MG63 (cell line): ENCODE data around the gene YAF2. TPM values are rescaled to one million over a fixed set of nuclear protein-coding genes. Genes with fewer than 3 reads are reported as not detected.

ENCODE experiments used
- DNase-seq: peaks from one replicate; pipeline ENCODE4 v3.0.0-alpha.2; 2020
- H3K27me3 ChIP-seq: fragments of 250-450 bp; sonication (Bioruptor Pico); 2 replicates; pipeline ENCODE4 v1.5.1; 2020; ENCODE audit warnings: mild to moderate bottlenecking, moderate library complexity
- H3K36me3 ChIP-seq: fragments of 250-450 bp; sonication (Bioruptor Pico); 2 replicates; pipeline ENCODE4 v1.5.1; 2020; ENCODE audit warnings: mild to moderate bottlenecking, moderate library complexity
- H3K4me3 ChIP-seq: fragments of 250-450 bp; sonication (Bioruptor Pico); 2 replicates; pipeline ENCODE4 v1.5.1; 2020; ENCODE audit warnings: mild to moderate bottlenecking, moderate library complexity
- H3K9me3 ChIP-seq: fragments of 250-450 bp; sonication (Bioruptor Pico); 2 replicates; pipeline ENCODE4 v1.5.1; 2020; ENCODE audit warnings: mild to moderate bottlenecking, moderate library complexity
- total RNA-seq: library from RNA; depleted of rRNA; stranded (reverse); fragments of >200 nt; shearing (Covaris generic); gene quantifications from 2 replicates; pipeline ENCODE4 v1.2.3, GENCODE V29; 2014; ENCODE audit warnings: low replicate concordance

Gene YAF2
- total RNA-seq, 1 experiment from 2014 or later: 27.8 TPM

GRCh38 chr12:42182394-42182793, 55.7 kb downstream of the YAF2 start:
- no peak for DNase-seq
- no peak overlapping the region for H3K4me3 ChIP-seq
- H3K27me3 ChIP-seq: no peaks in the 10 kb centered on the region
- H3K9me3 ChIP-seq: no peaks in the 10 kb centered on the region
- no peaks in the 10 kb centered on the region; the same call in 1 of the 2 replicates for H3K36me3 ChIP-seq

DNA sequence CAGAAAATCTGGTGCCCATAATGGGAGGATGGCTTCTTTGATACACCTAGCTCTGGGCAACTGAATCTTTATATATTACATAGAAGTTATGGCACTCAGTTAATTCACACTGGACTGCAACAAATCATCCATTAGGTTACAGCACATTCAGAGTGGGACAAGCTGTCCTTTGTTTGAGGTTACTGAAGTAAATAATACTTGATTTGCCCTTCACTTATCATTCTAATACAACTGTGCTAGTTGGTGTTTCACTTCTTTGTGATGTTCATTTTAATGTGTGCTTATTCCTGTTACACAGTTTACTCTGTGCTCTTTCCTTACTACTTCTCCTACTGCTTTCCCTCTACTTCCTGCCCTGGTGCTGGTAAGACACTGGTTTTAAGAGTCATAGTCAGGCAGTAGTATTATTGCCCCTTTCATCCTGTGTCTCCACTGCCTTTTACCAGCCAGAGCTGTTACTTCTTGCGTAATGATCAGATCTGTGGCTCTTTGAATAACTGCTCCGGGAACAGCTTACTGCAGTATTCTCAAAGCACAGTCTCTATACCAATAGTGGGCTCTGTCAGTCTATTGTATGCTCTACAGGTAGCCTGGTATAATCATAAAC, 57.0 kb downstream of the YAF2 start:
- Histone ChIP-seq H3K36me3 (peaks cover 4% of the 10 kb centered on the region; the same call in 1 of the 2 replicates), H3K4me3 (no peak overlapping the region), H3K27me3 (no peaks in the 10 kb centered on the region), H3K9me3 (no peaks in the 10 kb centered on the region)
- no peak for DNase-seq

- Histone ChIP-seq H3K36me3 (peaks cover 4% of the 10 kb centered on the region; the same call in 1 of the 2 replicates), H3K4me3 (no peak overlapping the region), H3K9me3 (no peaks in the 10 kb centered on the region), H3K27me3 (no peaks in the 10 kb centered on the region)
- DNase-seq: no peak
Measured at GRCh38 chr12:42178101-42178500, 59.9 kb downstream of the YAF2 start.

DNA sequence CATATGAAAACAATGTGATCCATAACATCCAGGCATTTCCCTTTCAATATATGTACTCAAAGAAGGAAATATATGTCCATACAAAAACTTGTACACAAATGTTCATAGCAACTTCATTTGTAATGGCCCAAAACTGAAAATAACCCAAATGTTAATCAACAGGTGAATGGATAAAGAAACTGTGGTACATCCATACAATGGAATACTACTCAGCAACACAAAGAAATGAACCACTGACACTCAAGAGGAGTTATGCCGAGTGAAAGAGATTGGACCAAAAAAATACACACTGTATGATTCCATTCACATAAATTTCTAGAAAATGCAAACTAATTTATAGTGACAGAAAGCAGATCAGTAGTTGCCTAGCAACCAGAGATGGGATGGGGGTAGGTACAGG, 63.1 kb downstream of the YAF2 start:
- no peak for DNase-seq
- Histone ChIP-seq H3K36me3 (peaks cover 4% of the 10 kb centered on the region; the same call in 1 of the 2 replicates), H3K9me3 (no peaks in the 10 kb centered on the region), H3K4me3 (no peak overlapping the region), H3K27me3 (no peaks in the 10 kb centered on the region)

DNA sequence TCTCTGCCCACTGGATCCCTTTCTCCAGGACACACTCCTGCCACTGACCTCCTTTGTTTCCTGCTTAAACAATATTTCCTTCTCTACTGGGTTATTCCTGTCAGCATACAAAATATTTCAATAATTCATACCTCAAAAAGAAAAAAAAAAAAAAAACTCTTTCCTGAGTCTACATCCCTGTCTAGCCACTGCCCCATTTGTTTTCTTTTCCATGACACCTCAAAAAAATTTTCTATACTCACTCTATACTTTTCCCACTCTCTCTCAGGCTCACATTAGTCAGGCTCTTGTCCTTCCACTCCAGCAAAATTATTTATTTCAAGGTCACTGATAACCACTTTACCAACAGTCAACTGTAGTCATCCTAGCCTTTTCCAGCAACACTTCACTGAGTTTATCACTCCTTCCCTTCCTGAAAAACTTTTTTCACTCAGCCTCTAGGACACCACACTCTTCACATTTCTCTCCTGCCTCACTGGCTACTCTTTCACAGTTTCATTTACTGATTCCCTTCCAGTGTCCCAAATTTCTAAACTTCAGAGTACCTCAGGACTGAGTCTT, 64.0 kb downstream of the YAF2 start:
- no peak for DNase-seq
- no peaks in the 10 kb centered on the region for H3K27me3 ChIP-seq

DNA sequence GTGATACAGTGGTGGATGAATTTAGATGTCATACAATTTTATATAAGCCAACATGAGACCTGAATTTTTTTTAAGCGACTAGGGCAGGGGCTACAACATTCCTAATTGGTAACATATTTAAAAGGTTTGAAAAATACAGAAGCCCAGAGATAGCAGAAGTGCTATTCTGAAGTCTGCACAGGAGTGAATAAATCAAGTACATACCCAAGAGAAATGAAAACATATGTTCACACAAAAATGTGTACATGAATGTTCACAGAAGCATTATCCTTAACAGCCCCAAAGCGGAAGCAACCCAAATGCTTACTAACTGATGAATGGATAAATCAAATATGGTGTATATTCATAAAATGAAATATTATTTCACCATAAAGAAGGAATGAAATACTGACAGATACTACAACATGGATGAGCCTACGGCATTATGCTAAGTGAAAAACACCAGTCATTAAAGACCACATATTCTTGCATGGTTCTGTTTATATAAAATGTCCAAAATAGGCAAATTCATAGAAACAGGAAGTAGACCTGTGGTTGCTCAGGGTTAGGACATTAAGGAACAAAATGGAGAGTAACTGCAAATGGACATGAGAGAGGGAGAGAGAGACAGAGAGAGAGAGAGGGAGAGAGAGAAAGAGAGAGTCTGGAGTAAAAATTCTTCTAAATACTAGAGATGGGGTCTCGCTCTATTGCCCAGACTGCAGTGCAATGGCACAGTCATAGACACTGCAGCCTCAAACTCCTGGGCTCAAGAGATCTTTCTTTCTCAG, 65.4 kb downstream of the YAF2 start:
- no peaks in the 10 kb centered on the region for H3K9me3 ChIP-seq
- no peak for DNase-seq
- H3K4me3 ChIP-seq: no peak overlapping the region
- H3K36me3 ChIP-seq: peaks cover 4% of the 10 kb centered on the region; the same call in 1 of the 2 replicates
- H3K27me3 ChIP-seq: no peaks in the 10 kb centered on the region

More for the DNA sequence above, 64.0 kb downstream of the YAF2 start:
- no peak overlapping the region for H3K4me3 ChIP-seq
- H3K9me3 ChIP-seq: no peaks in the 10 kb centered on the region
- peaks cover 4% of the 10 kb centered on the region; the same call in 1 of the 2 replicates for H3K36me3 ChIP-seq

DNA sequence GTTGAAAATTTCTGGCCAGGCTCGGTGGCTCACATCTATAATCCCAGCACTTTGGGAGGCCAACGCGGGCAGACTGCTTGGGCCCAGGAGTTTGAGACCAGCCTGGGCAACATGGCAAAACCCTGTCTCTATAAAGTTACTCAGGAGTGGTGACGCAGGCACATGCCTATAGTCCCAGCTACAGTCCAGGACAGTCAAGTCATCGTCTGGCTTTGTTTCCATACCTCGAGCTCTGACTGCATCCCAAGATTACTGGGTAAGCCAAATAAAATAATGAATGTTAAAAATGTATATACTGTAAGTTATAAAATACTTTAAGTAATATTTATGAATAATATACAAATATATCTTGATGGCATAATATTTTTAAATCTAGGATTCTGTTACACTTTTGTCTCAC, 70.3 kb downstream of the YAF2 start:
- H3K9me3 ChIP-seq: no peaks in the 10 kb centered on the region
- no peaks in the 10 kb centered on the region for H3K27me3 ChIP-seq
- no peak overlapping the region for H3K4me3 ChIP-seq
- no peaks in the 10 kb centered on the region for H3K36me3 ChIP-seq
- no peak for DNase-seq

DNA sequence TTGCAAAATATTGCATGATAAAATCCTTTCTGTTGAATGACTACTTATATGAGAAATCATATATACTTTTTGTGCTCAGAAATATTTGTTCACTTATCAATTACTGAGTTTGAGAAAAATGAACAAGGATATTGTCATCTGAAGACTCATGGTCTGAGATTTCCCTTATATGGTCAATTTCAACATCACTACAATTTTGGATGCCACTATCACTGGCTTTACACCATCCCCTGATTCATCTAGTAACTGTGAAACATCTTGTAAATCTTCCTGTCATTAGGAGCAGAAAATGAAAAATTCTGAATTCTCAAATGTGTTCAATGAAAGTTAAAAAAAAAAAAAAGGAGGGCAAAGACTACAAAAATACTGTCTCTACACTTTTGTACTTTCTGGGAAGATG, 71.5 kb downstream of the YAF2 start:
- Histone ChIP-seq H3K9me3 (no peaks in the 10 kb centered on the region), H3K4me3 (no peak overlapping the region), H3K27me3 (no peaks in the 10 kb centered on the region), H3K36me3 (no peaks in the 10 kb centered on the region)
- DNase-seq: no peak

- H3K36me3 ChIP-seq: peaks cover 16% of the 10 kb centered on the region
- no peaks in the 10 kb centered on the region for H3K27me3 ChIP-seq
- no peaks in the 10 kb centered on the region for H3K9me3 ChIP-seq
- DNase-seq: no peak
- no peak overlapping the region for H3K4me3 ChIP-seq
Measured at GRCh38 chr12:42163913-42164312, 74.1 kb downstream of the YAF2 start.

- Histone ChIP-seq H3K9me3 (no peaks in the 10 kb centered on the region), H3K4me3 (no peak overlapping the region), H3K27me3 (no peaks in the 10 kb centered on the region), H3K36me3 (peaks cover 16% of the 10 kb centered on the region)
- no peak for DNase-seq
Measured at GRCh38 chr12:42162965-42163364, 75.1 kb downstream of the YAF2 start.

GRCh38 chr12:42162193-42162592, 75.9 kb downstream of the YAF2 start:
- no peaks in the 10 kb centered on the region for H3K27me3 ChIP-seq
- H3K9me3 ChIP-seq: no peaks in the 10 kb centered on the region
- no peak for DNase-seq
- no peak overlapping the region for H3K4me3 ChIP-seq
- peaks cover 16% of the 10 kb centered on the region for H3K36me3 ChIP-seq

- Histone ChIP-seq H3K27me3 (no peaks in the 10 kb centered on the region), H3K9me3 (no peaks in the 10 kb centered on the region), H3K36me3 (peaks cover 16% of the 10 kb centered on the region), H3K4me3 (no peak overlapping the region)
- no peak for DNase-seq
Measured at GRCh38 chr12:42161529-42161928, 76.5 kb downstream of the YAF2 start.

DNA sequence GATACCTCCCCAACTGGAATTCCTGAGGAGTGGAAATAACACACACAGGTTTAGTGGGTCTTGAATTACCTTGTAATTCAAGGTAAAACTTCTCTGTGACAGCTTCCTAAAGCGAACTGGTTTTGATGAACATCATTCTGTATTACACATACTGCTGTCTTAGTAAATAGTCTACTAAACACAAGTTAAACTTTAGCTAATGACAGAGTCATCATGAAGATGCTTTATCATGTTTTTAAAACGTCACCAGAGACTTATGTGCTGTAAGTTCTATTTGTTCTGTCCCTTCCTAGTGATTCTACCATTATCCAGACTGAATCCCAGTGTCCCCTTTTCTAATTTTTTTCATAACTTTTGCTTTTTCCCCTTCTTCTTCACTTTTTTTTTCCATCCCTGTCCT, 81.8 kb downstream of the YAF2 start:
- DNase-seq: no peak
- Histone ChIP-seq H3K27me3 (no peaks in the 10 kb centered on the region), H3K4me3 (no peak overlapping the region), H3K9me3 (no peaks in the 10 kb centered on the region), H3K36me3 (peaks cover 15% of the 10 kb centered on the region)

- Histone ChIP-seq H3K9me3 (no peaks in the 10 kb centered on the region), H3K4me3 (peak overlapping the region; percentile 56), H3K27me3 (no peaks in the 10 kb centered on the region), H3K36me3 (no peaks in the 10 kb centered on the region)
- no peak for DNase-seq
Measured at GRCh38 chr12:42145552-42146215, 92.4 kb downstream of the YAF2 start.

- peak; percentile 7 for DNase-seq
Measured at GRCh38 chr12:42145197-42145549, 92.9 kb downstream of the YAF2 start.

GRCh38 chr12:42144408-42145196, 93.4 kb downstream of the YAF2 start, which contains the start of gene GXYLT1:
Gene GXYLT1, minus strand, starts transcription at chr12:42144874. Its CDS starts 228 bp downstream, at chr12:42144646.
- Histone ChIP-seq H3K27me3 (no peaks in the 10 kb centered on the region), H3K4me3 (peak within 1 kb of the TSS; percentile 56), H3K9me3 (no peaks in the 10 kb centered on the region), H3K36me3 (no peaks in the 10 kb centered on the region)
- peak; percentile 94 for DNase-seq

More at GRCh38 chr12:42145197-42145549, 92.9 kb downstream of the YAF2 start:
- H3K27me3 ChIP-seq: no peaks in the 10 kb centered on the region
- H3K9me3 ChIP-seq: no peaks in the 10 kb centered on the region
- H3K36me3 ChIP-seq: no peaks in the 10 kb centered on the region
- H3K4me3 ChIP-seq: peak overlapping the region; percentile 56

DNA sequence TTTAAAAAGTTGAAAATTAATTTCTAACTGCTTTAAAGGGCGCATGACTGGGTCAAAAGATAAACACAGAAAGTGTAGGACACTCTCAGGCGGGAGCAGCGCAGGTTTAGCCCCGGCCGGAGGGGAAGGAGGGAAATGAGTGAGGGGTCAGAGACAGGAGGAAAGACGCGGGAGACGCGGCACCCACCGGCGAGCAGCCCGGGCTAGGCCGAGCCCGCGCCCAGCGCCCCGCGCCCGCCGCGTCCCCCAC, 94.0 kb downstream of the YAF2 start:
- Histone ChIP-seq H3K36me3 (no peaks in the 10 kb centered on the region), H3K4me3 (peak overlapping the region; percentile 56), H3K9me3 (no peaks in the 10 kb centered on the region), H3K27me3 (no peaks in the 10 kb centered on the region)
- DNase-seq: no peak
